ENCODE measurements around the gene GALNT7.

GALNT7 gene

GRCh38 chr4:173254646-173255045 lies 86.0 kb downstream of the GALNT7 start:
- H3K4me1 ChIP-seq (ENCODE audit: control insufficient read depth in 1 of 2, insufficient read depth in 2 of 2, low read length in 2 of 2) = peaks cover 4 to 5% of the 10 kb centered on the region in 2 donors
- no peak overlapping the region for H3K27ac ChIP-seq (ENCODE audit: low read depth, low read length)
- H3K4me3 ChIP-seq (ENCODE audit: low read depth in 1 of 2, low read length in 2 of 2) = no peak overlapping the region
- no peak overlapping the region for H3K9ac ChIP-seq (ENCODE audit: low read depth in 1 of 2, low read length in 2 of 2)
- no peaks in the 10 kb centered on the region for H3K27me3 ChIP-seq (ENCODE audit: control insufficient read depth in 1 of 2, insufficient read depth in 2 of 2, low read length in 2 of 2)
- H3K9me3 ChIP-seq (ENCODE audit: control insufficient read depth in 1 of 2, low read length in 2 of 2) = no peaks in the 10 kb centered on the region
- peaks cover 0 to 5% of the 10 kb centered on the region in 2 donors for H3K36me3 ChIP-seq (ENCODE audit: control insufficient read depth in 1 of 2, insufficient read depth in 2 of 2, low read length in 2 of 2)

- no peak overlapping the region for H3K9ac ChIP-seq (ENCODE audit: low read depth in 1 of 2, low read length in 2 of 2)
- H3K27ac ChIP-seq (ENCODE audit: low read depth, low read length) = no peak overlapping the region
- no peak overlapping the region for H3K4me3 ChIP-seq (ENCODE audit: low read depth in 1 of 2, low read length in 2 of 2)
- H3K9me3 ChIP-seq (ENCODE audit: control insufficient read depth in 1 of 2, low read length in 2 of 2) = no peaks in the 10 kb centered on the region
- H3K36me3 ChIP-seq (ENCODE audit: control insufficient read depth in 1 of 2, insufficient read depth in 2 of 2, low read length in 2 of 2) = no peaks in the 10 kb centered on the region
- no peaks in the 10 kb centered on the region for H3K27me3 ChIP-seq (ENCODE audit: control insufficient read depth in 1 of 2, insufficient read depth in 2 of 2, low read length in 2 of 2)
- peaks cover 4 to 5% of the 10 kb centered on the region in 2 donors for H3K4me1 ChIP-seq (ENCODE audit: control insufficient read depth in 1 of 2, insufficient read depth in 2 of 2, low read length in 2 of 2)
Observed at GRCh38 chr4:173256825-173257224, 88.2 kb downstream of the GALNT7 start.

- Histone ChIP-seq H3K4me3 (ENCODE audit: low read depth in 1 of 2, low read length in 2 of 2) (no peak overlapping the region), H3K9me3 (ENCODE audit: control insufficient read depth in 1 of 2, low read length in 2 of 2) (no peaks in the 10 kb centered on the region), H3K27ac (ENCODE audit: low read depth, low read length) (no peak overlapping the region), H3K9ac (ENCODE audit: low read depth in 1 of 2, low read length in 2 of 2) (no peak overlapping the region), H3K27me3 (ENCODE audit: control insufficient read depth in 1 of 2, insufficient read depth in 2 of 2, low read length in 2 of 2) (no peaks in the 10 kb centered on the region), H3K36me3 (ENCODE audit: control insufficient read depth in 1 of 2, insufficient read depth in 2 of 2, low read length in 2 of 2) (no peaks in the 10 kb centered on the region), H3K4me1 (ENCODE audit: control insufficient read depth in 1 of 2, insufficient read depth in 2 of 2, low read length in 2 of 2) (no peaks in the 10 kb centered on the region)
Observed at GRCh38 chr4:173257732-173258717, 89.4 kb downstream of the GALNT7 start.

- Histone ChIP-seq H3K9ac (ENCODE audit: low read depth in 1 of 2, low read length in 2 of 2) (no peak overlapping the region), H3K4me3 (ENCODE audit: low read depth in 1 of 2, low read length in 2 of 2) (no peak overlapping the region), H3K4me1 (ENCODE audit: control insufficient read depth in 1 of 2, insufficient read depth in 2 of 2, low read length in 2 of 2) (peaks cover under 1 to 3% of the 10 kb centered on the region in 2 donors), H3K36me3 (ENCODE audit: control insufficient read depth in 1 of 2, insufficient read depth in 2 of 2, low read length in 2 of 2) (no peaks in the 10 kb centered on the region), H3K27ac (ENCODE audit: low read depth, low read length) (no peak overlapping the region), H3K27me3 (ENCODE audit: control insufficient read depth in 1 of 2, insufficient read depth in 2 of 2, low read length in 2 of 2) (no peaks in the 10 kb centered on the region), H3K9me3 (ENCODE audit: control insufficient read depth in 1 of 2, low read length in 2 of 2) (no peaks in the 10 kb centered on the region)
Observed at GRCh38 chr4:173258866-173259265, 90.3 kb downstream of the GALNT7 start.

- Histone ChIP-seq H3K27ac (ENCODE audit: low read depth, low read length) (no peak overlapping the region), H3K4me3 (ENCODE audit: low read depth in 1 of 2, low read length in 2 of 2) (no peak overlapping the region), H3K9ac (ENCODE audit: low read depth in 1 of 2, low read length in 2 of 2) (no peak overlapping the region), H3K27me3 (ENCODE audit: control insufficient read depth in 1 of 2, insufficient read depth in 2 of 2, low read length in 2 of 2) (no peaks in the 10 kb centered on the region), H3K36me3 (ENCODE audit: control insufficient read depth in 1 of 2, insufficient read depth in 2 of 2, low read length in 2 of 2) (no peaks in the 10 kb centered on the region), H3K9me3 (ENCODE audit: control insufficient read depth in 1 of 2, low read length in 2 of 2) (no peaks in the 10 kb centered on the region), H3K4me1 (ENCODE audit: control insufficient read depth in 1 of 2, insufficient read depth in 2 of 2, low read length in 2 of 2) (peaks cover 5 to 7% of the 10 kb centered on the region in 2 donors)
Observed at GRCh38 chr4:173259310-173259709, 90.7 kb downstream of the GALNT7 start.

- peaks cover 14 to 18% of the 10 kb centered on the region in 2 donors for H3K4me1 ChIP-seq (ENCODE audit: control insufficient read depth in 1 of 2, insufficient read depth in 2 of 2, low read length in 2 of 2)
- H3K27ac ChIP-seq (ENCODE audit: low read depth, low read length) = no peak overlapping the region
Observed at GRCh38 chr4:173261052-173261451, 92.4 kb downstream of the GALNT7 start.

GRCh38 chr4:173262375-173262774 lies 93.8 kb downstream of the GALNT7 start:
- Histone ChIP-seq H3K9me3 (ENCODE audit: control insufficient read depth in 1 of 2, low read length in 2 of 2) (no peaks in the 10 kb centered on the region), H3K9ac (ENCODE audit: low read depth in 1 of 2, low read length in 2 of 2) (no peak overlapping the region), H3K4me1 (ENCODE audit: control insufficient read depth in 1 of 2, insufficient read depth in 2 of 2, low read length in 2 of 2) (peaks cover 14 to 18% of the 10 kb centered on the region in 2 donors), H3K27ac (ENCODE audit: low read depth, low read length) (no peak overlapping the region), H3K27me3 (ENCODE audit: control insufficient read depth in 1 of 2, insufficient read depth in 2 of 2, low read length in 2 of 2) (no peaks in the 10 kb centered on the region), H3K36me3 (ENCODE audit: control insufficient read depth in 1 of 2, insufficient read depth in 2 of 2, low read length in 2 of 2) (no peaks in the 10 kb centered on the region), H3K4me3 (ENCODE audit: low read depth in 1 of 2, low read length in 2 of 2) (no peak overlapping the region)

More at GRCh38 chr4:173261052-173261451, 92.4 kb downstream of the GALNT7 start:
- H3K9me3 ChIP-seq (ENCODE audit: control insufficient read depth in 1 of 2, low read length in 2 of 2) = no peaks in the 10 kb centered on the region
- no peaks in the 10 kb centered on the region for H3K27me3 ChIP-seq (ENCODE audit: control insufficient read depth in 1 of 2, insufficient read depth in 2 of 2, low read length in 2 of 2)
- H3K4me3 ChIP-seq (ENCODE audit: low read depth in 1 of 2, low read length in 2 of 2) = no peak overlapping the region
- H3K9ac ChIP-seq (ENCODE audit: low read depth in 1 of 2, low read length in 2 of 2) = no peak overlapping the region
- no peaks in the 10 kb centered on the region for H3K36me3 ChIP-seq (ENCODE audit: control insufficient read depth in 1 of 2, insufficient read depth in 2 of 2, low read length in 2 of 2)

- Histone ChIP-seq H3K4me1 (ENCODE audit: control insufficient read depth in 1 of 2, insufficient read depth in 2 of 2, low read length in 2 of 2) (peaks cover 14 to 18% of the 10 kb centered on the region in 2 donors), H3K9me3 (ENCODE audit: control insufficient read depth in 1 of 2, low read length in 2 of 2) (no peaks in the 10 kb centered on the region), H3K4me3 (ENCODE audit: low read depth in 1 of 2, low read length in 2 of 2) (no peak overlapping the region), H3K27me3 (ENCODE audit: control insufficient read depth in 1 of 2, insufficient read depth in 2 of 2, low read length in 2 of 2) (no peaks in the 10 kb centered on the region), H3K27ac (ENCODE audit: low read depth, low read length) (no peak overlapping the region), H3K36me3 (ENCODE audit: control insufficient read depth in 1 of 2, insufficient read depth in 2 of 2, low read length in 2 of 2) (no peaks in the 10 kb centered on the region), H3K9ac (ENCODE audit: low read depth in 1 of 2, low read length in 2 of 2) (no peak overlapping the region)
Observed at GRCh38 chr4:173264245-173264644, 95.6 kb downstream of the GALNT7 start.

- Histone ChIP-seq H3K9ac (ENCODE audit: low read depth in 1 of 2, low read length in 2 of 2) (no peak overlapping the region), H3K36me3 (ENCODE audit: control insufficient read depth in 1 of 2, insufficient read depth in 2 of 2, low read length in 2 of 2) (no peaks in the 10 kb centered on the region), H3K4me1 (ENCODE audit: control insufficient read depth in 1 of 2, insufficient read depth in 2 of 2, low read length in 2 of 2) (peaks cover 14 to 18% of the 10 kb centered on the region in 2 donors), H3K27me3 (ENCODE audit: control insufficient read depth in 1 of 2, insufficient read depth in 2 of 2, low read length in 2 of 2) (no peaks in the 10 kb centered on the region), H3K4me3 (ENCODE audit: low read depth in 1 of 2, low read length in 2 of 2) (no peak overlapping the region), H3K9me3 (ENCODE audit: control insufficient read depth in 1 of 2, low read length in 2 of 2) (no peaks in the 10 kb centered on the region), H3K27ac (ENCODE audit: low read depth, low read length) (no peak overlapping the region)
Observed at GRCh38 chr4:173264684-173265185, 96.1 kb downstream of the GALNT7 start.

- H3K27ac ChIP-seq (ENCODE audit: low read depth, low read length) = no peak overlapping the region
- no peak overlapping the region for H3K4me3 ChIP-seq (ENCODE audit: low read depth in 1 of 2, low read length in 2 of 2)
- no peak overlapping the region for H3K9ac ChIP-seq (ENCODE audit: low read depth in 1 of 2, low read length in 2 of 2)
- H3K9me3 ChIP-seq (ENCODE audit: control insufficient read depth in 1 of 2, low read length in 2 of 2) = no peaks in the 10 kb centered on the region
- H3K36me3 ChIP-seq (ENCODE audit: control insufficient read depth in 1 of 2, insufficient read depth in 2 of 2, low read length in 2 of 2) = no peaks in the 10 kb centered on the region
- no peaks in the 10 kb centered on the region for H3K27me3 ChIP-seq (ENCODE audit: control insufficient read depth in 1 of 2, insufficient read depth in 2 of 2, low read length in 2 of 2)
- H3K4me1 ChIP-seq (ENCODE audit: control insufficient read depth in 1 of 2, insufficient read depth in 2 of 2, low read length in 2 of 2) = peaks cover 14 to 18% of the 10 kb centered on the region in 2 donors
Observed at GRCh38 chr4:173265751-173266150, 97.1 kb downstream of the GALNT7 start.
